HL-60 (cell line): Measurements from ENCODE around the gene TAS2R60.

Experiments used
- GABPA ChIP-seq: IDR thresholded peaks from 2 replicates; pipeline ENCODE4 v1.6.1; 2012; ENCODE audit warnings: low read depth
- POLR2AphosphoS5 ChIP-seq: IDR thresholded peaks from 2 replicates; pipeline ENCODE4 v1.6.1; 2012; ENCODE audit warnings: low read depth
- SPI1 ChIP-seq: IDR thresholded peaks from 2 replicates; pipeline ENCODE4 v1.6.1; 2012; ENCODE audit warnings: low read depth, mild to moderate bottlenecking, borderline replicate concordance
- TF ChIP-seq, protein P1 (sequence below): IDR thresholded peaks from one replicate; pipeline ENCODE4 v1.5.1; 2011; ENCODE audit warnings: low read length, control low read depth, inconsistent platforms; ENCODE audit not compliant: insufficient read depth
- TF ChIP-seq, protein P2 (sequence below): IDR thresholded peaks from 2 replicates; pipeline ENCODE4 v1.6.1; 2012; ENCODE audit warnings: low read depth; ENCODE audit not compliant: insufficient replicate concordance

DNA sequence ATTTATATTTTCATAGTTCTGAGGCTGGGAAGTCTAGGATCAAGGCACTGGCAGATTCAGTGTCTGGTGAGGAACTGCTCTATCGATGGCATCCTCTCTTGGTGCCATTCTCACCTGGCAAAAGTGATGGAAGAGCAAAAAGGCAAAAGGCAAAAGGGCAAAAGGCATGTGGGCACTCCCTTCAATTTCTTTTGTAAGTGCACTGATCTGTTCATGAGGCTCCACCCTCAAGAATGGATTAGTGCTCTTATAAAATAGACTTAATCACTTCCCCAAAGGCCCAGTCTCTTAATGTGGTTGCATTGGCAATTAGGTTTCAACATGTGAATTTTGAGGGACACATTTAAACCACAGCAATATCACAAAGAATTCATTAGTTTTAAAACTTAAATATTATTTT is 16.1 kb downstream of the TAS2R60 start:
- TF ChIP-seq, protein P1, sequence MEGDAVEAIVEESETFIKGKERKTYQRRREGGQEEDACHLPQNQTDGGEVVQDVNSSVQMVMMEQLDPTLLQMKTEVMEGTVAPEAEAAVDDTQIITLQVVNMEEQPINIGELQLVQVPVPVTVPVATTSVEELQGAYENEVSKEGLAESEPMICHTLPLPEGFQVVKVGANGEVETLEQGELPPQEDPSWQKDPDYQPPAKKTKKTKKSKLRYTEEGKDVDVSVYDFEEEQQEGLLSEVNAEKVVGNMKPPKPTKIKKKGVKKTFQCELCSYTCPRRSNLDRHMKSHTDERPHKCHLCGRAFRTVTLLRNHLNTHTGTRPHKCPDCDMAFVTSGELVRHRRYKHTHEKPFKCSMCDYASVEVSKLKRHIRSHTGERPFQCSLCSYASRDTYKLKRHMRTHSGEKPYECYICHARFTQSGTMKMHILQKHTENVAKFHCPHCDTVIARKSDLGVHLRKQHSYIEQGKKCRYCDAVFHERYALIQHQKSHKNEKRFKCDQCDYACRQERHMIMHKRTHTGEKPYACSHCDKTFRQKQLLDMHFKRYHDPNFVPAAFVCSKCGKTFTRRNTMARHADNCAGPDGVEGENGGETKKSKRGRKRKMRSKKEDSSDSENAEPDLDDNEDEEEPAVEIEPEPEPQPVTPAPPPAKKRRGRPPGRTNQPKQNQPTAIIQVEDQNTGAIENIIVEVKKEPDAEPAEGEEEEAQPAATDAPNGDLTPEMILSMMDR: no peak
- TF ChIP-seq, protein P2, sequence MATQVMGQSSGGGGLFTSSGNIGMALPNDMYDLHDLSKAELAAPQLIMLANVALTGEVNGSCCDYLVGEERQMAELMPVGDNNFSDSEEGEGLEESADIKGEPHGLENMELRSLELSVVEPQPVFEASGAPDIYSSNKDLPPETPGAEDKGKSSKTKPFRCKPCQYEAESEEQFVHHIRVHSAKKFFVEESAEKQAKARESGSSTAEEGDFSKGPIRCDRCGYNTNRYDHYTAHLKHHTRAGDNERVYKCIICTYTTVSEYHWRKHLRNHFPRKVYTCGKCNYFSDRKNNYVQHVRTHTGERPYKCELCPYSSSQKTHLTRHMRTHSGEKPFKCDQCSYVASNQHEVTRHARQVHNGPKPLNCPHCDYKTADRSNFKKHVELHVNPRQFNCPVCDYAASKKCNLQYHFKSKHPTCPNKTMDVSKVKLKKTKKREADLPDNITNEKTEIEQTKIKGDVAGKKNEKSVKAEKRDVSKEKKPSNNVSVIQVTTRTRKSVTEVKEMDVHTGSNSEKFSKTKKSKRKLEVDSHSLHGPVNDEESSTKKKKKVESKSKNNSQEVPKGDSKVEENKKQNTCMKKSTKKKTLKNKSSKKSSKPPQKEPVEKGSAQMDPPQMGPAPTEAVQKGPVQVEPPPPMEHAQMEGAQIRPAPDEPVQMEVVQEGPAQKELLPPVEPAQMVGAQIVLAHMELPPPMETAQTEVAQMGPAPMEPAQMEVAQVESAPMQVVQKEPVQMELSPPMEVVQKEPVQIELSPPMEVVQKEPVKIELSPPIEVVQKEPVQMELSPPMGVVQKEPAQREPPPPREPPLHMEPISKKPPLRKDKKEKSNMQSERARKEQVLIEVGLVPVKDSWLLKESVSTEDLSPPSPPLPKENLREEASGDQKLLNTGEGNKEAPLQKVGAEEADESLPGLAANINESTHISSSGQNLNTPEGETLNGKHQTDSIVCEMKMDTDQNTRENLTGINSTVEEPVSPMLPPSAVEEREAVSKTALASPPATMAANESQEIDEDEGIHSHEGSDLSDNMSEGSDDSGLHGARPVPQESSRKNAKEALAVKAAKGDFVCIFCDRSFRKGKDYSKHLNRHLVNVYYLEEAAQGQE: no peak
- TF ChIP-seq POLR2AphosphoS5: no peak
- TF ChIP-seq SPI1: no peak
- TF ChIP-seq GABPA: no peak
